RWPE1 (cell line): ENCODE results near the gene TSPAN32.
"Not testable (repeated sequence)": the region's sequence is repeated elsewhere in the genome, so short reads cannot be mapped to it uniquely, and the experiment has no call there.

Source experiments
- CTCF ChIA-PET: fragments of 350-600 bp; sonication (Branson Sonifier 250); formaldehyde crosslinking; extraction: SDS; loops from one replicate; lab custom pipeline; 2021; lab: Yijun Ruan, JAX
- POLR2A ChIA-PET: fragments of 400-600 bp; formaldehyde crosslinking; extraction: SDS; loops from one replicate; lab custom pipeline; 2020; ENCODE audit warnings: antibody characterized with exemption; ENCODE audit not compliant: low non-redundant PET; lab: Yijun Ruan, JAX
- DNase-seq: peaks from one replicate; pipeline ENCODE4 v3.0.0; 2012; ENCODE audit warnings: low spot score
- H3K27ac ChIP-seq: fragments of 450-650 bp; 2 replicates; pipeline ENCODE4 v1.5.1; 2017
- TF ChIP-seq, protein P1 (sequence below): fragments of 450-650 bp; conservative IDR thresholded peaks from 2 replicates; pipeline ENCODE4 v1.5.1; 2017; ENCODE audit warnings: low read depth, mild to moderate bottlenecking

Gene TSPAN32

DNA sequence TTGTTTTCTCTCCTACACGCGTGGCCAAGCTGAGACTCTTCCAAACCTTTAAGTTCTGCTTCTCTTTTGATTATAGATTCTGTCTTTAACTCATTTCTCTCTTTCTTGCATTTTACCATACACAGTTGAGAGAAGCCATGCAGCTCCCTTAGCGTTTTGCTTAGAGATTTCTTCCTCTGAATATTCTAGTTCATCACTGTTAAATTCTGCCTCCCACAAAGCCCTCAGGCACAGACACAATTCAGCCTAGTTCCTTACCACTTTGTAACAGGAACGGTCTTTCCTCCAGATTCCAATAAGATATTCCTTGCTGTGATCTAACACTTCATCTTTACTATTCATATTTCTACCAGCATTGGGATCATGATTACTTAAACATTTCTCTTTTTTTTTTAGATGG, 50.6 kb downstream of the TSPAN32 start:
- TF ChIP-seq, protein P1, sequence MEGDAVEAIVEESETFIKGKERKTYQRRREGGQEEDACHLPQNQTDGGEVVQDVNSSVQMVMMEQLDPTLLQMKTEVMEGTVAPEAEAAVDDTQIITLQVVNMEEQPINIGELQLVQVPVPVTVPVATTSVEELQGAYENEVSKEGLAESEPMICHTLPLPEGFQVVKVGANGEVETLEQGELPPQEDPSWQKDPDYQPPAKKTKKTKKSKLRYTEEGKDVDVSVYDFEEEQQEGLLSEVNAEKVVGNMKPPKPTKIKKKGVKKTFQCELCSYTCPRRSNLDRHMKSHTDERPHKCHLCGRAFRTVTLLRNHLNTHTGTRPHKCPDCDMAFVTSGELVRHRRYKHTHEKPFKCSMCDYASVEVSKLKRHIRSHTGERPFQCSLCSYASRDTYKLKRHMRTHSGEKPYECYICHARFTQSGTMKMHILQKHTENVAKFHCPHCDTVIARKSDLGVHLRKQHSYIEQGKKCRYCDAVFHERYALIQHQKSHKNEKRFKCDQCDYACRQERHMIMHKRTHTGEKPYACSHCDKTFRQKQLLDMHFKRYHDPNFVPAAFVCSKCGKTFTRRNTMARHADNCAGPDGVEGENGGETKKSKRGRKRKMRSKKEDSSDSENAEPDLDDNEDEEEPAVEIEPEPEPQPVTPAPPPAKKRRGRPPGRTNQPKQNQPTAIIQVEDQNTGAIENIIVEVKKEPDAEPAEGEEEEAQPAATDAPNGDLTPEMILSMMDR: no peak
- CTCF ChIA-PET: no interaction called here
- no peak overlapping the region for H3K27ac ChIP-seq
- POLR2A ChIA-PET: no interaction called here
- no peak for DNase-seq

DNA sequence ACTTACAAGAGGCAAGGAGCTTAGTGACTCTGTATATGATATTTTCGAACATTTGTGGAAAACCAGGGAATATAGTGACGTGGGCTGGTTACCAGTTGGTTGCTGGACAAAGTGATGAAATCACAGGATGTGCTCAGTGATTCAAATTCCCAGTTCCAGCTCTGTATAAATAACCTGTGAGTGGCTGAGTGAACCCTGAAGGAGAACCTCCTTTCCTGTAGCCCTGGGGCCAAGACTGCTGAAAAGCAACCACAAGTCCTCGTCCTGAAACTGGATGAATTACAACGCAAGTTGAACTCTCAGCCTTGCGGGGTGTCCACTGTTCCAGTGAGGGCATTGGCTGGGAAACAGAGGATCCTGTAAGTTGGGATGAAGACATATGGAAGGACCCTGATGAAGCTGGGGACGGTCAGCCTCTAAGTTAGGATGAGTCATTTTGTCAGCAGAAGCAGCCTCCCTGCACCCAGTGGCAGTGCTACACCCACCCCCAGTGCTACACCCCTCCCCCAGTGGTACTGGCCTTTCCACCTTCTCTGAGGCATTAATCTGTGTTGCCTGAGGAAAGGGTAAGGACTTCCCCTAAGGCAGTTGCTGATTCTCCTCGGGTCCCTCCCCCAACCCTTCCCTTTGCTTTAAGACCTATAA, 53.3 kb downstream of the TSPAN32 start:
- TF ChIP-seq, protein P1: no peak
- no peak for DNase-seq
- H3K27ac ChIP-seq: no peak overlapping the region
- ChIA-PET POLR2A (no interaction called here), CTCF (interaction anchor here (0.7 kb wide), 1 partner anchor 38 kb away, joined by 3 read pairs; no protein-coding TSS in a partner anchor)

DNA sequence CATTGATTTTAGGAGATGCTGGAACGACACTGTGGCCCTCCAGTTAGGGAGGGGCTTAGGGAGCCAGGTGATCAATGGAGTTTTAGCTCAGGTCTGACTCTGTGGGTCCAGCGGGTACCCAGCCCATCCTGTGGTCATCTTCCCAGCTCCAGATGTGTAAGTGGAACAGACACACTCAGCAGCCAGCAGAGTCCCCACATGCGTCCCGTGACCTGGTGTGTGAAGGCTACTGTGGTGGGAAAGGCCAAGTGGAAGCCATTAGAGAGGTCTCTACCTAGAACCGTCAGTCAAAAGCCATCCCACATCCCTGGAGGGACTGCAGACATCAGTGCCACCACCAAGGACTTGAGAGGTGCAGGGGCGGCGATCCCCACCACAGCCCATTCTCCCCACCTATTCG, 55.4 kb downstream of the TSPAN32 start:
- TF ChIP-seq, protein P1: no peak
- POLR2A ChIA-PET: no interaction called here
- no peak for DNase-seq
- no peak overlapping the region for H3K27ac ChIP-seq
- CTCF ChIA-PET: no interaction called here

DNA sequence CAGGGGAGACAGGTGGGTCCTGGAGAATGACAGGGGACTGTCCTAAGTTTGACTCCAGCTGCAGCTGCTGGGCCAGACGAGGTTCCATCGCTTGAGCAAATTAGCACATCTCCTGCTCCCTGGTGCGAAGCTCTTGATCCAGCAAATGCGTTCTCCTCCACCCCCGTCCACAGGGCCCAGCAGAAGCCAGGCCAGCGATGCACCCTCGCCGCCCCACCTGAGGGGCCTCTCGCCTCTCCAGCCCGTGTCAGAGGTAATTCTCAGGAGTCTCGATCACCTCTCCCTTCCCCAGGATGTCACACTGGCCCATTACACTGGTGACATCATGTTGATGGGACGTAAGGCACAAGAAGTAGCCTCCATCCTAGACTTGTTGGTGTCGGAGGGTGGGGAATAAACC, 55.8 kb downstream of the TSPAN32 start:
- CTCF ChIA-PET, POLR2A ChIA-PET, H3K27ac ChIP-seq, DNase-seq: not testable (repeated sequence)

DNA sequence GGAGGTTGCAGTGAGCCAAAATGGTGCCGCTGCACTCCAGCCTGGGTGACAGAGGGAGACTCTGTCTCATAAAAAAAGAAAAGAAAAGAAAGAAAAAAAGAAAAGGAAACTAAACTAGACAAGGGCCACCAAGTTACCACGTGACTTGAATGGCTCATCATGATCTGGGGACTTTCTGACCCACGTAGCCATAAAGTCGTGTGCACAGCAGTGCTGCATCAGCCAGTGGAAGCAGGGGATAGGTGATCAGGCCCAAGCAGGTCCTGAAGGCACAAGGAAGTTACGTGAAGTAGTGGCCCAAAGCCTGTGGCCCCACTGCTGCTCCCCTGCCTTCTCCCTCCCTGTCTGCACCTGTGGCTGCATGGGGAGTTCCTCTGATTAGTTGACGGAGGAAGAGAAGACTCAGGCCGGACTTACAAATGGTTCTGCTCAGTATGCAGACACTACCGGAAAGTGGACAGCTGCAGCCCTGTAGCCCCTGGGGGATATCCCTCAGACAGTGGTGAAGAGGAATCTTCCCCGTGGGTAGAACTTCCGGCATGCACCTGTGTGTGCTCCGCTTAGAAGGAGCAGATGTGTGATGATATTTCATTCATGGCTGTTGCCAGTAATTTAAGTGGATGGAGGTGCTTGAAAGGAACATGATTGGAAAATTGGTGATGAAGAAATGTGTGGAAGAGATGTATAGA, 57.1 kb downstream of the TSPAN32 start:
- TF ChIP-seq, protein P1: no peak
- DNase-seq: no peak
- no peak overlapping the region for H3K27ac ChIP-seq
- ChIA-PET POLR2A (no interaction called here), CTCF (interaction anchor here (1.0 kb wide), 1 partner anchor 61 kb away, joined by 3 read pairs; no protein-coding TSS in a partner anchor)

DNA sequence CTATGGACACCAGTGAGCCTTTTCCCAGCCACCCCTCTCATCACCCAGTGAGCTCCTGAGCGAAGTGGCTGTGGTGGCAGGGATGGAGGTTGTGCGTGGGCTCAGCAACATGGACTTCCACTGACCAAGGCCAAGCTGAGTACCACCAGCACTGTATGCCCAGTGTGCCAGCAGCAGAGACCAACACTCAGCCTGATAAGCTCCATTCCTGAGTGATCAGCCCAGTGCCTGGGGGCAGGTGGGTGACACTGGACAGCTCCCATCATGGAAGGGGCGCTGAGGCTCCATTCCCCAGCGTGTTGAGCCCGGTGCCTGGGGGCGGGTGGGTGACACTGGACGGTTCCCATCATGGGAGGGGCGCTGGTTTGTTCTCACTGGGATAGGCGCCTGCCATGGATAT, 57.7 kb downstream of the TSPAN32 start:
- H3K27ac ChIP-seq: no peak overlapping the region
- TF ChIP-seq, protein P1: no peak
- CTCF ChIA-PET: interaction anchor here (1.0 kb wide), 1 partner anchor 60 kb away, joined by 3 read pairs; no protein-coding TSS in a partner anchor
- POLR2A ChIA-PET: no interaction called here
- no peak for DNase-seq
